Cardiac muscle cell (in vitro differentiated cells and primary cell): ENCODE results near the gene PLSCR2. TPM values are rescaled to one million over a fixed set of nuclear protein-coding genes. Genes with fewer than 3 reads are reported as not detected.

Experiments
- DNase-seq, 2 donors: peaks; one replicate each; pipeline versions ENCODE4 v3.0.0 to v3.0.0-alpha.2; 2010 to 2017; ENCODE audit warnings: low read depth in 1 of 2, low spot score in 1 of 2
- H3K27ac ChIP-seq: fragments of 200-600 bp; sonication (generic); 2 replicates; pipeline ENCODE4 v1.5.1; 2016
- H3K27me3 ChIP-seq: fragments of 200-600 bp; sonication (generic); 2 replicates; pipeline ENCODE4 v1.6.0; 2016; ENCODE audit warnings: control low read depth
- H3K36me3 ChIP-seq: fragments of 200-600 bp; sonication (generic); 2 replicates; pipeline ENCODE4 v1.5.1; 2016; ENCODE audit warnings: control low read depth
- H3K4me1 ChIP-seq: fragments of 200-600 bp; sonication (generic); 2 replicates; pipeline ENCODE4 v1.8.1; 2017; ENCODE audit warnings: low read depth, mild to moderate bottlenecking, mixed run types
- H3K4me3 ChIP-seq: fragments of 200-600 bp; sonication (generic); 2 replicates; pipeline ENCODE4 v1.5.1; 2016; ENCODE audit warnings: mild to moderate bottlenecking
- H3K9me3 ChIP-seq: fragments of 200-600 bp; sonication (generic); 2 replicates; pipeline ENCODE4 v1.5.1; 2017; ENCODE audit warnings: low read depth, mild to moderate bottlenecking, control low read depth
- polyA plus RNA-seq: library from polyadenylated mRNA; unstranded; fragments of >200 nt; fragmentation: Nextera tagmentation; extraction: Ambion mirVana; gene quantifications from 2 replicates; pipeline ENCODE4 v1.2.1, GENCODE V29; 2016
- total RNA-seq: library from RNA; depleted of rRNA; stranded (reverse); fragments of >200 nt; gene quantifications from 2 replicates; pipeline ENCODE4 v1.2.3, GENCODE V29; 2016
- TF ChIP-seq, protein P1 (sequence below): IDR thresholded peaks from 2 replicates; pipeline ENCODE4 v1.5.1; 2012; ENCODE audit warnings: low read depth, mild to moderate bottlenecking, low read length

Gene PLSCR2
- total and polyA plus RNA-seq, 2 experiments from 2014 or later: not detected

DNA sequence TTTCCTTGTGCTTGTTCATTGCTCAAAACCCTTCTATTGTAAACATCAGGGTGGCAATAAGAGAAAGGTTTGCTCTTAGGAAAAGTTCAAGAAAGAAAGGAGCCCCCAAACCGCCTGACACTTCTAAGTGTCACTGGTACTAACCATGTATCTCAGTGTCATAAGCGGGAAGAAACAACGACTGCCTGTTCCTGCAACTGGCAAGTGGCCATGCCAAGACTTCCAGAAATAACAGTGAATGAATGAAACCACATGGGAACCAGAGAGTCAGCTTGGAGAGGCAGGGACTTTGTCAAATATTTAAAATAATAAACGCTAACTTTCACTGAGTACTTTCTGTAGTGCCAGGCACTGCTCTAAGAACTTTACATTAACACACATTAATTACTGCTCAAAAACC lies 1.1 kb downstream of the PLSCR2 start:
- Histone ChIP-seq H3K4me1 (no peaks in the 10 kb centered on the region), H3K27ac (no peak overlapping the region), H3K27me3 (no peaks in the 10 kb centered on the region), H3K9me3 (no peaks in the 10 kb centered on the region), H3K4me3 (no peak overlapping the region), H3K36me3 (no peaks in the 10 kb centered on the region)
- TF ChIP-seq, protein P1, sequence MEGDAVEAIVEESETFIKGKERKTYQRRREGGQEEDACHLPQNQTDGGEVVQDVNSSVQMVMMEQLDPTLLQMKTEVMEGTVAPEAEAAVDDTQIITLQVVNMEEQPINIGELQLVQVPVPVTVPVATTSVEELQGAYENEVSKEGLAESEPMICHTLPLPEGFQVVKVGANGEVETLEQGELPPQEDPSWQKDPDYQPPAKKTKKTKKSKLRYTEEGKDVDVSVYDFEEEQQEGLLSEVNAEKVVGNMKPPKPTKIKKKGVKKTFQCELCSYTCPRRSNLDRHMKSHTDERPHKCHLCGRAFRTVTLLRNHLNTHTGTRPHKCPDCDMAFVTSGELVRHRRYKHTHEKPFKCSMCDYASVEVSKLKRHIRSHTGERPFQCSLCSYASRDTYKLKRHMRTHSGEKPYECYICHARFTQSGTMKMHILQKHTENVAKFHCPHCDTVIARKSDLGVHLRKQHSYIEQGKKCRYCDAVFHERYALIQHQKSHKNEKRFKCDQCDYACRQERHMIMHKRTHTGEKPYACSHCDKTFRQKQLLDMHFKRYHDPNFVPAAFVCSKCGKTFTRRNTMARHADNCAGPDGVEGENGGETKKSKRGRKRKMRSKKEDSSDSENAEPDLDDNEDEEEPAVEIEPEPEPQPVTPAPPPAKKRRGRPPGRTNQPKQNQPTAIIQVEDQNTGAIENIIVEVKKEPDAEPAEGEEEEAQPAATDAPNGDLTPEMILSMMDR: no peak
- DNase-seq: peak in 1 of 2 donors; percentile 12

DNA sequence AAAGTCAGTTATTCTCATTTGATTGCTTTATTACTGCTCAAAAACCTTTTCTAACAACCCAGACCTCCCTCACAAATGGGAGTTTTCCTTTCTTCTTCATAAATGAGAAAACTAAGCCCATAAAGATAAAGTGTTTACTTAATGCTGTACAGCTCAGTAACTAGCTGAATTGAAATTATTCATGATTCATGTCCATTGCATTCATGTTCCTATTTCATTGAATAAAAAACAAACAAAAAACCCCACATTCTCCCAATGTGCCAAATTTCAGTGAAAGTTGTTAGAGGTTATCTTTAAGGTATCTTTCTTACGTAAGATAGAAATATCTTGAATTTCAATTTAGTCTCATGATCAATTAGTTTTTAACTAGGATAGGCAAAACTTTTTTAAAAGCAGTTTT lies 2.8 kb downstream of the PLSCR2 start:
- Histone ChIP-seq H3K36me3 (no peaks in the 10 kb centered on the region), H3K27me3 (no peaks in the 10 kb centered on the region), H3K9me3 (no peaks in the 10 kb centered on the region), H3K4me1 (no peaks in the 10 kb centered on the region), H3K27ac (no peak overlapping the region), H3K4me3 (no peak overlapping the region)
- TF ChIP-seq, protein P1: no peak
- no peak for DNase-seq

DNA sequence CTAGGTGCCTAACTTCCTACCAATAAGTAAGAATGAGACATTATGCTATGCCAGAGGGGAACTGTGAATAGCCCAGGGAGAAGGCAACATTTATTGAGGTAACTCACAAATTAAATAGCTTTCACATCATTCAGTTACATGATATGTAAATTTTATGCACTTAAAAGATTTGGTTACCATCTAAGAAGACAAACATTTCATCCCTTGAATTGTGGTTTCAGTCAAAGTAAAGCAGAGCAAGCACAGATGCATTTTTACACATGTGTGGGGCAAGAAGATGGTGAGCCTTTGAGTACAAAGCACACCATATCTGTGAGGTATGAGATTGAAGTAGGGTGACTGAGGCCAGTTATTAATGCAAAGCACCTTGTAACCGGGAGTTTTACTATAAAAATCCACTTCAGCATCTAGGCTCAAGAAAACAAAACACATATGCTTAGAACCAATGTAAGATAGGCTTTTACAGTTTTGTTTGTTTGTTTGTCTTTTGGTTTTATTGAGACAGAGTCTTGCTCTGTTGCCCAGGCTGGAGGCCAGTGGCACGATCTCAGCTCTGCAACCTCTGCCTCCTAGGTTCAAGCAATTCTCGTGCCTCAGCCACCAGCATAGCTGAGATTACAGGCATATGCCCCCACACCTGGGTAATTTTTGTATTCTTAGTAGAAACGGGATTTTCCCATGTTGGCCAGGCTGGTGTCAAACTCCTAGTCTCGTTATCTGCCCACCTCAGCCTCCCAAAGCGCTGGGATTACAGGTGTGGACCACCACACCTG lies 3.5 kb downstream of the PLSCR2 start:
- no peaks in the 10 kb centered on the region for H3K9me3 ChIP-seq
- H3K27me3 ChIP-seq: no peaks in the 10 kb centered on the region
- H3K27ac ChIP-seq: no peak overlapping the region
- no peaks in the 10 kb centered on the region for H3K36me3 ChIP-seq
- no peak for DNase-seq
- TF ChIP-seq, protein P1: no peak
- H3K4me1 ChIP-seq: no peaks in the 10 kb centered on the region
- no peak overlapping the region for H3K4me3 ChIP-seq

DNA sequence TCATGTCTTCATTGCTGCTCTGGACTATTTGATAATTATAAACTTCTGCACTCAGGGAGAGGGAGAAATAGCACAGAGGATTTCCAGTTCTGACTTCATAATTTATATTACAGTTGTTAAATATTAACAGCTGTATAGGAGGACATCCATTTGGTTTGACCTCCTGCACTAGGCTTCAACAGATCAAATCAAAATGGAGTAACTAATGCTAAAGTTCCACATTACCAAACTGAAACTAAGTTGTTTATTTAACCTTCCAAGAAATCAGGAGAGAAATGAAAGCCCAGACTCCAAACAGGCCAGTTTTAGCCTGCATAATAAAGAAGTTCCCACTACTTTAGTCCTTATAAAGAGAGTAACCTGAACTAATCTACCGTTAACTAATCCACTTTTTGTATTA lies 4.6 kb downstream of the PLSCR2 start:
- TF ChIP-seq, protein P1: no peak
- no peak for DNase-seq
- H3K27ac ChIP-seq: no peak overlapping the region
- no peaks in the 10 kb centered on the region for H3K27me3 ChIP-seq
- H3K4me1 ChIP-seq: no peaks in the 10 kb centered on the region
- H3K36me3 ChIP-seq: no peaks in the 10 kb centered on the region
- H3K4me3 ChIP-seq: no peak overlapping the region
- no peaks in the 10 kb centered on the region for H3K9me3 ChIP-seq

DNA sequence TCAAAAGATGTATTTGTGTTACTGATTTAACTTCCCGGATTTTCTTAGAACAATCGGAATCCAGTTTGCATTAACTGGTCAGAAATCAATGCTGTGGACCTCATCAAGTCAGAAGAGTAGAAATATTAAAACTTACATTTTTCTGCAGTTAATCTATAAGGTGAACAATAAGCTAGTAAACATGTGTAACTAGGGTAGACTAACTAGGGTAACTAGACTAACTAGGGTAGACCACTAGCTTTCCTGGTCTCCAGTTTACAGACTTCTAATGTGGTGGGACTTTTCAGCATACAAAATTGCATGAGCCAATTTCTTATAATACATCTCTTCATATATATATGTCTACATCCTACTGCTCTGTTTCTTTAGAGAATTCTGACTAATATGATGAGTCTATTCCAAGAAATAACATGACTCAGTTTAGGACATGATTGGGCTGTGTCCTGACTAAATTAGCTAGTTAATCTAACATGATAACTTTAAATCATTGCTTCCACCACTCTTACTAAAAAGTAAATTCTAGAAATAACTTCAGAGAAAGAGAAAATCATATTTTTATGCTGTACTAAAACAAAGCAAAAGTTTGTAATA lies 5.3 kb downstream of the PLSCR2 start:
- peak in 1 of 2 donors; percentile 25 for DNase-seq
- H3K4me3 ChIP-seq: no peak overlapping the region
- no peak overlapping the region for H3K27ac ChIP-seq
- H3K36me3 ChIP-seq: no peaks in the 10 kb centered on the region
- H3K4me1 ChIP-seq: no peaks in the 10 kb centered on the region
- no peaks in the 10 kb centered on the region for H3K27me3 ChIP-seq
- no peaks in the 10 kb centered on the region for H3K9me3 ChIP-seq
- TF ChIP-seq, protein P1: no peak
